Muscle of leg (tissue), 11 donors: ENCODE results near the gene NBEA. TPM values are rescaled to one million over a fixed set of nuclear protein-coding genes. Genes with fewer than 3 reads are reported as not detected.
"Not testable (repeated sequence)": the region's sequence is repeated elsewhere in the genome, so short reads cannot be mapped to it uniquely, and the experiment has no call there.

Experiments
- DNase-seq: peaks from one replicate; pipeline ENCODE4 v3.0.0; 2013
- H3K27ac ChIP-seq: one replicate; pipeline ENCODE4 v1.5.1; 2013; ENCODE audit warnings: mild to moderate bottlenecking, low read length, control low read depth
- H3K27me3 ChIP-seq: one replicate; pipeline ENCODE4 v1.6.1; 2013; ENCODE audit warnings: low read length; ENCODE audit not compliant: control insufficient read depth, insufficient read depth
- H3K36me3 ChIP-seq: one replicate; pipeline ENCODE4 v1.6.1; 2013; ENCODE audit warnings: low read length; ENCODE audit not compliant: control insufficient read depth, insufficient read depth
- H3K4me1 ChIP-seq: one replicate; pipeline ENCODE4 v1.6.1; 2013; ENCODE audit warnings: low read length; ENCODE audit not compliant: control insufficient read depth, insufficient read depth
- H3K4me3 ChIP-seq: one replicate; pipeline ENCODE4 v1.5.1; 2013; ENCODE audit warnings: low read length, control low read depth
- H3K9me3 ChIP-seq: replicated peaks from 2 replicates; pipeline ENCODE4 v1.6.1; 2013; ENCODE audit warnings: low read depth, low read length; ENCODE audit not compliant: control insufficient read depth
- WGBS: methylation state at CpG from one replicate; pipeline ENCODE4 v1.1.5; 2013; ENCODE audit warnings: missing lambda C conversion rate; ENCODE audit not compliant: insufficient coverage; 5-methylcytosine and 5-hydroxymethylcytosine counted together
- polyA plus RNA-seq, 8 donors: library from polyadenylated mRNA; unstranded; fragments of 120-200 nt; gene quantifications; one replicate each; pipeline versions ENCODE4 v1.2.1 to v1.2.3, GENCODE V29; 2013; ENCODE audit warnings: inconsistent platforms in 1 of 8, low replicate concordance in 1 of 8; ENCODE audit not compliant: insufficient read length in 8 of 8, insufficient read depth in 1 of 8
- total RNA-seq: library from RNA; stranded (reverse); fragments of 120-200 nt; gene quantifications from one replicate; pipeline ENCODE4 v1.2.4, GENCODE V29; 2013

The NBEA gene
- total and polyA plus RNA-seq, 9 donors = 10.1 to 19.8 (median 16.0) TPM

DNA sequence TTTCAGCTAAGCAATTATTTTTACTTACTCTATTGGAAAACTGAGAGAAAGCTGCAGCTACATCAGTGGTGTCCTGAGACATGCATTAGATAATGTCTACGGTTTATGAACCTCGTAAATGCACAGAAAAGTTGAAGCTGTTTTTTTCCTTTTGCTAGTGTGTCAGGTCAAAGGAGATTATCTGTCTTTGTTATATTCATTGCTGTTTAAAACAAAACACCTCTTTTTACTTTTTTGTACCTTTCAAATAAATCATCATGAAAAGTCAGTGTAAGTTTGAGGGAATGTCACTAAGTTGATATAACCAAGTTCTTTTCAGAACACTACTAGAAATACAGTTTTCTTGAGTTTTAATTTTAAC lies 2.2 kb downstream of the NBEA start:
- peaks cover 4% of the 10 kb centered on the region for H3K27me3 ChIP-seq
- H3K4me3 ChIP-seq = no peak overlapping the region
- H3K36me3 ChIP-seq = no peaks in the 10 kb centered on the region
- H3K9me3 ChIP-seq = no peaks in the 10 kb centered on the region
- WGBS = no CpG with 5 or more reads among the region's 2 CpGs
- no peak for DNase-seq
- no peak overlapping the region for H3K27ac ChIP-seq
- H3K4me1 ChIP-seq = peaks cover 9% of the 10 kb centered on the region

DNA sequence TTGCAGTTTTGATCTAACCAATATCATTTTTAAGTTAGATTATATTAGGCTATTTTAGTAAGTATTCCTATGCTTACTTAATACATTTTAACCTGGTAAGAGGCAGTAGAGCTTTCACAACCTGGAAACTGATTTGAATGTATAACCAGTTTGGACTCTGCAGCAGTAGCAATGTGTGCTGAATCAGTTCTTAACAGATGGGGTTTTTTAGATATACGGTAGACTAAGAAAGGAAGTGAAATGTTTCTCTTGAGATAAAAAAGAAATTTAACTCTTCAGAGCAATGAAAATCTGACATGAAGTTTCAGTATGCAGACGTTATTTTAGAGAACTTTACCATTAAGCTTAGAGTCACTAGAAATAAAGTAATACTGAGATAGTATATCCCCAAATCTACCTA lies 2.7 kb downstream of the NBEA start:
- Histone ChIP-seq H3K9me3 (no peaks in the 10 kb centered on the region), H3K4me1 (peaks cover 9% of the 10 kb centered on the region), H3K36me3 (no peaks in the 10 kb centered on the region), H3K4me3 (no peak overlapping the region), H3K27me3 (peaks cover 4% of the 10 kb centered on the region), H3K27ac (no peak overlapping the region)
- WGBS = 0% methylated on average over 1 of the region's 2 CpGs
- DNase-seq = no peak

DNA sequence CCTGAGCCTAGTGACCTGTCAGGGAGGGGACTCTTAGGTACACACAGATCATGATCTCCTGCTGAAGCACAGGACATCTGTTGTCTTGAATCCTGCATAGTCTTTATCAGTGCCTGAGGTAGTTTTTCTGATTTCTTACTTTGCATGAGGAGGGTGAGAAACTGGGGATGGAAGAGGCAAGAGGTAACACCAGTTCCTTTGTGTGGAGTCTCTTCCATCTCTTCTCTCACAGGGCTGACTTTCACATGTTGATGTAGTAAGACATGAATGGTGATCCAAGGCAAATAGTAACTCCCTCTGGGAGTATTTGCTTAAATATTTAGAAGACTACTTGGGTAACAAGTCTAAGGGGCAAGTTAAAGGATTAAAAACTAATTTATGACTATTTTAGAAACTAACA lies 9.5 kb downstream of the NBEA start:
- H3K27ac ChIP-seq = no peak overlapping the region
- no peaks in the 10 kb centered on the region for H3K27me3 ChIP-seq
- H3K9me3 ChIP-seq = peaks cover 11% of the 10 kb centered on the region
- no peaks in the 10 kb centered on the region for H3K36me3 ChIP-seq
- no peak overlapping the region for H3K4me3 ChIP-seq
- no peaks in the 10 kb centered on the region for H3K4me1 ChIP-seq
- DNase-seq = no peak

DNA sequence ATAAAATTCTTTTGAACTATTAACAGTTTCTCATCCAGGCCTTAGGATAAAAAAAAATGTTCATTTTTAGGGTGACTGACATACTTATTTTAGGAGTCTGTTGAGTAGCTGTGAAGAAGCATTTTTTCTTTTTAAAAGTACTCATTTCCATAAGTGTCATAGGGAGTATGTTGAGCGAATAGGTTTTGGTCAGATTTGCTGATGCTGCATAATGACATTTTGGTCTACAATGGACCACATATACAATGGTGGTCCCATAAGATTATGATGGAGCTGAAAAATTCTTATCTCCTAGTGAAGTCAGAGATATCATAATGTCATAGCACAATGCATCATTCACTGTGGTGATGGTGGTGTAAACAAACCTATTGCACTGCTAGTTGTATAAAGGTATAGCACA lies 17.4 kb downstream of the NBEA start:
- no peaks in the 10 kb centered on the region for H3K36me3 ChIP-seq
- no CpG with 5 or more reads among the region's 1 CpG for WGBS
- H3K27me3 ChIP-seq = no peaks in the 10 kb centered on the region
- H3K4me1 ChIP-seq = no peaks in the 10 kb centered on the region
- no peak for DNase-seq
- H3K27ac ChIP-seq = no peak overlapping the region
- peaks cover under 1% of the 10 kb centered on the region for H3K9me3 ChIP-seq
- H3K4me3 ChIP-seq = no peak overlapping the region

DNA sequence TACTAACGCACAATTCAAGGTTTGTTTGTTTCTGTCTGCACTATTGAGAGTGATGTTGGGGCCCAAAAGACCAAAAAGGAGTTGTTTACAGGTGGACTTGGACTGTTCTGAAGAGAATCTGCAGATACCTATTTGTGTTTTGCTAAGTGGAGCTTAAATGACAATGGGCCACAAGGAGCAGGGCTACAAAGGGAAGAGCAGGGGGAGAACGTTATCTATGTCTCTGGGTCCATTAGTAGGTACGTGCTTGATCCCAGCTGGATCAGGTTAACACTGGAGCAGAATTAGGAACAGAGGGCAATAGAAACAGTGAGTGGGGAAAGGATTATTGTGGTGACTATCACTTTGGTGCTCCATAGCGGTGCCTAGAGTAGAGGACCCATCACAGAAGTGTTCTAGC lies 22.5 kb downstream of the NBEA start:
- no peaks in the 10 kb centered on the region for H3K36me3 ChIP-seq
- WGBS = 75% methylated on average over 2 of the region's 4 CpGs
- DNase-seq = no peak
- no peak overlapping the region for H3K27ac ChIP-seq
- H3K4me3 ChIP-seq = no peak overlapping the region
- H3K4me1 ChIP-seq = no peaks in the 10 kb centered on the region
- no peaks in the 10 kb centered on the region for H3K9me3 ChIP-seq
- no peaks in the 10 kb centered on the region for H3K27me3 ChIP-seq

DNA sequence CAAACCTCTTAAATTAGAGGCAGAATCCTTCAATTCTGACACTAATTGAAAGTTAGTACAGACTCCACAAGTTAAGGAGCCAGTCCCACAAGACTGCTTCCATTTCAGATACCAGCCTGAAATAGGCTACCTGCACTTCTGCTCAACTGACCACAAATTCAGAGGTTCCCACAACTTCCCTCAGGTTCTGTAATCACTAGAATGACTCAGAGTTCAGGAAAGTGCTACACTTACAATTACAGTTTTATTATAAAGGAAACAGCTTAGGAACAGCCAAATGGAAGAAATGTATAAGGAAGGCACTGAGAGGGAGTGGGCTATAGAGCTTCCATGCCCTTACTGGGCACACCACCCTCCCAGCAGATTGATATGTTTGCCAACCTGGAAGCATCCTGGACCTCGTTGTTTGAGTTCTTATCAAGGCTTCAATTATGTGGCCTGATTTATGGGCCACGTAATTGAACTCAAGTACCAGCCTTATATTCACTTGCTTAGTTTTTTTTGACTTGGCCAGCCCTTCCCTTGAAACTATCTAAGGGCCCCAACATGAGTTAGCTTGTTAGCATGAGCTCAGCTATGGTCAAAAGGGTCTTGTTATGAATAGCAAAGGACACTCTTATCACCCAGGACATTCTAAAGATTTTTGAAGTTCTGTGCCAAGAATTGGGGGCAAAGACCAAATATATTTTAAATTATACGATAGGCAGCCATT lies 25.9 kb downstream of the NBEA start:
- Histone ChIP-seq H3K4me3 (no peak overlapping the region), H3K27me3 (no peaks in the 10 kb centered on the region), H3K4me1 (no peaks in the 10 kb centered on the region), H3K27ac (no peak overlapping the region), H3K9me3 (no peaks in the 10 kb centered on the region), H3K36me3 (no peaks in the 10 kb centered on the region)
- 100% methylated on average over 1 of the region's 3 CpGs for WGBS
- no peak for DNase-seq

DNA sequence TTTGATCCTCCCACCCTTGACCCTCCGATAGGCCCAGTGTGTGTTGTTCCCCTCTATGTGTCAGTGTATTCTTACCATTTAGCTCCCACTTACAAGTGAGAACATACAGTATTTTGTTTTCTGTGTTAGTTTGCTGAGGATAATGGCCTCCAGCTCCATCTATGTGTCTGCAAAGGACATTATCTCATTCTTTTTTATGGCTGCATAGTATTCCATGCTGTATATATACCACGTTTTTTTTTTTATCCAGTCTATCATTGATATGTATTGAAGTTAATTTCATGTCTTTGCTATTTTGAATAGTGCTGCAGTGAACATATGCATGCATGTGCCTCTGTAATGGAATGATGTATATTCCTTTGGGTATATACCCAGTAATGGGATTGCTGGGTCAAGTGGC lies 27.5 kb downstream of the NBEA start:
- H3K4me1 ChIP-seq, H3K9me3 ChIP-seq, H3K27ac ChIP-seq, DNase-seq, H3K27me3 ChIP-seq, H3K4me3 ChIP-seq, H3K36me3 ChIP-seq: not testable (repeated sequence)
- no CpG with 5 or more reads among the region's 2 CpGs for WGBS

DNA sequence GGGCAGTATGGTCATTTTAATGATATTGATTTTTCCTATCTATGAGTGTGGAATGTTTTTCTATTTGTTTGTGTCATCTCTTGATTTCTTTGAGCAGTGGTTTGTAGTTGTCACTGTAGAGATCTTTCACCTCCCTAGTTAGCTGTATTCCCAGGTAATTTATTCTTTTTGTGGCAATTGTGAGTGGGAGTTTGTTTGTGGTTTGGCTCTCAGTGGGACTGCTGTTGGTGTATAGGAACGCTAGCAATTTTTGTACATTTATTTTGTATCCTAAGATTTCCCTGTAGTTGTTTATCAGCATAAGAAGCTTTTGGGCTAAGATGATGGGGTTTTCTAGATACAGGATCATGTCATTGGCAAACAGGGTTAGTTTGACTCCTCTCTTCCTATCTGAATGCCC lies 28.9 kb downstream of the NBEA start:
- no peaks in the 10 kb centered on the region for H3K27me3 ChIP-seq
- no peak for DNase-seq
- H3K4me1 ChIP-seq = no peaks in the 10 kb centered on the region
- H3K27ac ChIP-seq = no peak overlapping the region
- no peaks in the 10 kb centered on the region for H3K9me3 ChIP-seq
- no peak overlapping the region for H3K4me3 ChIP-seq
- H3K36me3 ChIP-seq = peaks cover 3% of the 10 kb centered on the region
- no CpG with 5 or more reads among the region's 1 CpG for WGBS

DNA sequence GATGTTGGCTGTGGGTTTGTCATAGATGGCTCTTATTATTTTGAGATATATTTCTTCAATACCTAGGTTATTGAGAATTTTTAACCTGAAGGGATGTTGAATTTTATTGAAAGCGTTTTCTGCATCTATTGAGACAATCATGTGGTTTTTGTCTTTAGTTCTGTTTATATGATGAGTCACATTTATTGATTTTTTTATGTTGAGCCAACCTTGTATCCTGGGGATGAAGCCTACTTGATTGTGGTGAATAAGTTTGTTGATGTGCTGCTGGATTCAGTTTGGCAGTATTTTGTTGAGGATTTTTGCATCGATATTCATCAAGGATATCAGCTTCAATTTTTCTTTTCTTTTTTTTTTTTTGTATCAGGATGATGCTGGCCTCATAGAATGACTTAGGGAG lies 29.4 kb downstream of the NBEA start:
- Histone ChIP-seq H3K4me1 (no peaks in the 10 kb centered on the region), H3K27me3 (no peaks in the 10 kb centered on the region), H3K9me3 (no peaks in the 10 kb centered on the region), H3K36me3 (peaks cover 3% of the 10 kb centered on the region), H3K4me3 (no peak overlapping the region), H3K27ac (no peak overlapping the region)
- DNase-seq = no peak
- no CpG with 5 or more reads among the region's 2 CpGs for WGBS

DNA sequence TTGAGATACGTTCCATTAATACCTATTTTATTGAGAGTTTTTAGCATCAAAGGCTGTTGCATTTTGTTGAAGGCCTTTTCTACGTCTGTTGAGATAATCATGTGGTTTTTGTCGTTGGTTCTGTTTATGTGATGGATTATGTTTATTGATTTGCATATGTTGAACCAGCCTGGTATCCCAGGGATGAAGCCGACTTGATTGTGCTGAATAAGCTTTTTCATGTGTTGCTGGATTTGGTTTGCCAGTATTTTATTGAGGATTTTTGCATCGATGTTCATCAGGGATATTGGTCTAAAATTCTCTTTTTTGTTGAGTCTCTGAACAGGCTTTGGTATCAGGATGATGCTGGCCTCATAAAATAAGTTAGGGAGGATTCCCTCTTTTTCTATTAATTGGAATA lies 43.1 kb downstream of the NBEA start:
- DNase-seq, H3K4me3 ChIP-seq: not testable (repeated sequence)
- 80% methylated on average over 1 of the region's 5 CpGs for WGBS

DNA sequence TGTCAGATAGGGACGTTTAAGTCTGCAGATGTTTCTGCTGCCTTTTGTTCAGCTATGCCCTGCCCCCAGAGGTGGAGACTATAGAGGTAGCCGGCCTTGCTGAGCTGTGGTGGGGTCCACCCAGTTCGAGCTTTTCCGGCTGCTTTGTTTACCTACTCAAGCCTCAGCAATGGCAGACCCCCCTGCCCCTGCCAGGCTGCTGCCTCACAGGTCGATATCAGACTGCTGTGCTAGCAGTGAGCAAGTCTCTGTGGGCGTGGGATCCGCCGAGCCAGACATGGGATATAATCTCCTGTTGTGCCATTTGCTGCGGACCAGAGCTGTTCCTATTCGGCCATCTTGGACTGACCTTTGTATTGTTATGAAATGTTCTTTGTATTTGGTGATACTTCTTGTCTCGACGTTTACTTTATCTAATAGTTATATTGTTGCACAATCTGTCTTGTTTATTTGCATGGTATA lies 46.3 kb downstream of the NBEA start:
- H3K9me3 ChIP-seq = peaks cover 23% of the 10 kb centered on the region
- WGBS = 100% methylated on average over 8 of the region's 12 CpGs
- H3K4me1 ChIP-seq = no peaks in the 10 kb centered on the region

More for the DNA sequence above, 43.1 kb downstream of the NBEA start:
- H3K27me3 ChIP-seq, H3K36me3 ChIP-seq, H3K4me1 ChIP-seq, H3K27ac ChIP-seq: not testable (repeated sequence)
- H3K9me3 ChIP-seq = peaks cover 17% of the 10 kb centered on the region

More for the DNA sequence above, 46.3 kb downstream of the NBEA start:
- no peak overlapping the region for H3K4me3 ChIP-seq
- DNase-seq = no peak
- no peaks in the 10 kb centered on the region for H3K27me3 ChIP-seq
- H3K27ac ChIP-seq = no peak overlapping the region
- H3K36me3 ChIP-seq = no peaks in the 10 kb centered on the region
